SKM-1 (cell line): ENCODE data around the gene CDHR2.
A peak's percentile ranks its signal among the peaks of the same experiment; 100 is the strongest.
"Not testable (repeated sequence)": the region's sequence is repeated elsewhere in the genome, so short reads cannot be mapped to it uniquely, and the experiment has no call there.

Experiments used
- DNase-seq: peaks from one replicate; lab custom pipeline; 2025; ENCODE audit not compliant: unreplicated experiment; lab: John Stamatoyannopoulos, UW

CDHR2 gene

GRCh38 chr5:176594554-176594953, 45.4 kb downstream of the CDHR2 start:
- no peak for DNase-seq

DNA sequence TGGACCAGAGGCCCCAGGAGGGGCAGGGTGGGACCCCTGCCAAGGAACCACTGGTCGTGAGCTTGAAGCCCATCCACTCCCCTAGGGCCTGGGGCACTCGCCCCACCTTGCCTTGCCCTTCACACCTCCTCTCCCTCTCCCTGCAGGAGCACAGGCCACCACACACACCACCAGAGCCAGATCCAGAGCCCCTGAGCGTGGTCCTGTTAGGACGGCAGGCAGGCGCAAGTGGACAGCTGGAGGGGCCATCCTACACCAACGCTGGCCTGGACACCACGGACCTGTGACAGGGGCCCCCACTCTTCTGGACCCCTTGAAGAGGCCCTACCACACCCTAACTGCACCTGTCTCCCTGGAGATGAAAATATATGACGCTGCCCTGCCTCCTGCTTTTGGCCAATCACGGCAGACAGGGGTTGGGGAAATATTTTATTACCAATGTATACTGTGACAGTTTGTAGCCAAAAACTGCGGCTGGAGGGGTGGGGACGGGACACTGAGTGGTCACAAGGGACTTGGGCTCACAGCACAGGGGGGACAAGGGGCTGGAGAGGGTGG, 46.3 kb downstream of the CDHR2 start:
- DNase-seq = no peak

DNA sequence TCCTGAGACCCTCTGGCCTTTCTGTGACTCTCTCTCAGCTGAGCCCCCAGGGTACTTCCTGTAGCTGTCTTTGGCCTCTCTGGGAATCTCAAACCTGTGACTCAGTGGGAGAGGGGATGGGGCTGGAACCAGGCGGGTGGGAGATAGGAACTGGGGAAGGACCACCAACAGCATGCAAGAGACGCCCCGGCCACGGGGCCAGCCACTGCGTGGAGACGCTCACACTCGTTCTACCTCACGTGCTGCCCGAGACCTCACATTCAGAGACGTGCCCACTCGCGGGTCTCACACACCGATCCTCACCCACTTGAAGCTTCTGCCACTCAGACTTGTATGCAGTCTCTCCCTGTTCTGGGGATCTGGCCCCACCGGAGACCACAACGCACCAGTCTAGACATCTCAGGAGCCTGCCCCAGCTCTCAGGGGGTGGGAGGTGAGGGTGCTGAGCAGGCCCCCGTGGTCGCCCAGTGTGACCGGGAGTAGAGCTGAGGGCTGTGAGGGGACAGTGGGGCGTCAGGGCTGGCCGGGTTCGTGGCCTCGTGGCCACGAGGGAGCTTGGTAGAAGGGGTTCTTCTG, 47.0 kb downstream of the CDHR2 start:
- no peak for DNase-seq

DNA sequence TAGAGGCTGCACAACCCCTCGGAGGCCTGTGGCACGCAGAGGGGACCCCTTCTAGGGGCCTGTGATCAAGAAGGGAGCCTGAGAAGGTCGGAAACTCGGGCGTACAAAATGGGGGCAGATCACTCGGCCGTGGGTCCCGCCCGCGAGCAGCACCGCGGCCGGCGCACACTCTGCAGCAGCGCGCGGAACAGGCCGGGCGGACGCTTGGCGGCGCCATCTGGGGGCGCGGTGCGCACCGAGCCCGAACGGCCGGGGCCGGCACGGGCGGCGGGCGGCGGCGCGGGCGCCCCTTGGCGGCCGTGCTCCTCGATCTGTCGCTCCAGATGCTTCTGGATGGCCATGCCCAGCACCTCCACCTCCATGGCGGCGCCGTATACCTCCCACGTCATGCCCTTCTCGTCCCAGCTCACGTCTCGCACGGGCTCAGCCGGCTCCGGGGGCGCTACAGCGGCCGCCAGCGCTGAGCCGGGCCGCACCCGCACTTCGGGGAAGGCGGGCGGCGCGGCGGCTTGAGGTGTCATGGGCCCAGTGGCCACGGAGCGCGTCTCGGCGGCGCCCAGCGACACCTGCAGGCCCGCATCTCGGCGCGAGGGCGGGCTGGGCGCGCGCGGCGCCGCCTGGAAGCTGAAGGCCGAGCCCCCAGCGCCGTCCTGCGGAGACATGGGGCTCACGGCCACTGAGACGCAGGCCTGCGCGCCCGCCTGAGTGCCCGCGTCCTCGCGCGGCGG, 47.7 kb downstream of the CDHR2 start:
- DNase-seq = no peak

GRCh38 chr5:176597417-176598389, 48.6 kb downstream of the CDHR2 start:
- no peak for DNase-seq

GRCh38 chr5:176599749-176600430, 50.7 kb downstream of the CDHR2 start:
- not testable (repeated sequence) for DNase-seq

- DNase-seq = no peak
Measured at GRCh38 chr5:176601901-176602482, 52.9 kb downstream of the CDHR2 start.

DNA sequence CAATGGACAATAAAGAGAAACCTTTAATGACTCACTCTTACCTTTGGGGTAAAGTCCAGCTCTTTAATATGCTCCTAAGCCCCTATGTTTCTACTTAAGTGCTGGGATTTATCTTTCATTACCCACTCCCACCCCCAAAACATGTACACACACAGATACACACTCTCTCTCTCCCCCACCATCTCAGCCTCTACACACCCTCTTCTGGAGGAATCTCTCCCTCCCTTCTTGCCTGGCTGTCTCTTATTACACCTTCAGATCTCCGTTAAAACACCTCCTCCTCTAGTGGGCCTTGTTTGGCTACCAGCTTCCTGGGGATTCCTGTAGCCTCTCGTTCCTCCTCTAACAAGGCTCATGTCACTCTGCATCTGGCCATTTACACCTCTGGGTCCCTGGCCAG, 53.9 kb downstream of the CDHR2 start:
- DNase-seq = no peak

GRCh38 chr5:176606032-176606431, 56.9 kb downstream of the CDHR2 start:
- DNase-seq = no peak

DNA sequence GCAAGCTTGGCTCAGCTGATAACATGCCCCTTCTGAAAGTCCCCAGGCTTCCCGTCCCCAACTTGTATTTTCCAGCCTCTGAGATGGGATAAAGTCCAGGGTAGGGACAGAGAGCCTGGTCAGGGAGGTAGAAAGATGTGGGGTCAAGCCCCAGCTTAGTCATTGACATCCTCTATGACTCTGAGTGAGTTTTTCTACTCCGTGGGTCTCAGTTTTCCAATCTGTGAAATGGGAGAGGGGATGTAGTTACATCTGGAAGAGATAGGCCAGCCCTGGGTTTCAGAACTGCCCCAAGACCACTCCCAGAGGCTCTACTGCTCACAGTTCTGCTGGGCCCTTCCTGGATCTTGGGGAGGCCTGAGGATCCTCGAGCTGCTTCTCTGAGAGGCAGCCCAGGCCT, 57.7 kb downstream of the CDHR2 start:
- no peak for DNase-seq

GRCh38 chr5:176608142-176608705, 59.1 kb downstream of the CDHR2 start:
- DNase-seq = no peak

GRCh38 chr5:176608937-176609723, 60.0 kb downstream of the CDHR2 start:
- DNase-seq = no peak

DNA sequence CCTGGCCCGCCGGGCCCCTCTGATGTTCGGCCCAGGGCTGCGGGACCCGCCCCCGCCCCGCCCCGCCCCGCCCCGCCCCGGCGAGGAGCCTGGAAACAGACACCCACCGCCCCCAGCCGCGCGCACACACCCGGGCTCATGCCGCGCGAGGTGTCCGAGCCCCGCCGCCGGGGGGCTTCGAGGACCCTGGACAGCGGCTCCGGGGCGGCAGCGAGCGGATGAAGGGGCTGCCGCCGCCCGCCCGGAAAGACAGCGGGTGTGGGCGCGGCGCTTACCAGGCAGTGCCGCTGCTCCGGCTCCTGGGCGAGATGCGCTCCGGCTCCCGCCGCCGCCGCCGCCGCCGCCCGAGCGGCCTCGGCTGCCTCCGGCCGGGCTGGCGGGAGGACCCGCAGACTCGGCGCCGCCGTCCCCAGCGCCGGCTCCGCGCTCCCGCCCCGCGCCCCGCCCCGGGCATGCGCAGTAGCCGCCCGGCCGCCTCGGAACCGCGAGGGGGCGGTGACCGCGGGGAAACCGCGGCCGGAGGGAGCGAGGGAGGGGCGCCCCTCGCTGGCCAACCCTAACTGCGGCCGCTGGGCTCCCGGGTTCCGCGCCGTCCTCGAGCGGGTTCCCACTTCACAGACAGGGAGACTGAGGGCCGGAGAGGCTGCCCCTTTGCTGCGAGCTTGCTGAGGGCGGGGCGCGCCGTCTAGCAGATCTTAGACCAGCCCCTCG, 60.7 kb downstream of the CDHR2 start, which contains the start of gene GPRIN1:
Gene GPRIN1 (minus strand): TSS at position 433 of the 711 bp plus-strand sequence. CDS start 10,322 bp downstream, outside the sequence.
- DNase-seq = no peak

DNA sequence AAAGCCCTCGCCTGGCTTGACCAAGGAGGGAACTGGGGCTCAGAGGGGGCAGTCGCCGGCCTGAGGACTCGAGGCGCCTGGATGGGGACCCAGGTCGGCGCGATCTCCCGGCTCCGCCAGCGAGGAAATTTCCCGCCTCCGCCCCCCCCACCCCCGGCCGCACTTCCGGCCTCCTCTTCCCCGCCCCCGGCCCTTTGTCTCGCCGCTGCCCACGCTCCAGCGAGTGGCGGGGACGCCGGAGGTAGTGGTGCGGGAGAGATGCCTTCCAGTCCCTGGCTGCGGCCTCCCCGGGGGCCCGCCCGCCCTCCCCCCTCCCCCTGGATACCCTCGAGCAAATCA, 61.3 kb downstream of the CDHR2 start:
- no peak for DNase-seq

DNA sequence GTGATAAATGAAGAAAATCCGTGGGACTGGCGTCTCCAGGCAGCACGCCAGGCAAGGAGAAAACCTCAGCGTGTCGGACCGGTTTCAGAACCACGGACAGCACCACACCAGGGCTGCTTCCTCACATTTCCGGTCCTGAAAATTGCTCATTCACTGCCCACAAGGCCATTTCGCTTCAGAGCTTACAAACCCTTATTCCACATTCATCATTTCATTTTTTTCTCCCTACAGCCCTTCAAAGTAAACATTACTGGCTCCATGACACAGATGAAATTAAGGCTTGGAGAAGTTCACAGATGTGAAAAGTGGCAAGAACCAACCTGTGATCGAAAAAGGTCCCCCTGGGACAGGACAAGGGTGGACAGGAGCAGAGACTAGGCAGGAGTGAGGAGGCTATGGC, 62.3 kb downstream of the CDHR2 start:
- DNase-seq = peak; percentile 17

- DNase-seq = no peak
Measured at GRCh38 chr5:176612008-176612407, 62.9 kb downstream of the CDHR2 start.

GRCh38 chr5:176612855-176613254, 63.7 kb downstream of the CDHR2 start:
- DNase-seq = no peak

GRCh38 chr5:176614805-176615478, 65.8 kb downstream of the CDHR2 start:
- no peak for DNase-seq
